ENCODE data around the gene ADAMTS14. TPM values are rescaled to one million over a fixed set of nuclear protein-coding genes. Genes with fewer than 3 reads are reported as not detected.
"Not testable (repeated sequence)": the region's sequence is repeated elsewhere in the genome, so short reads cannot be mapped to it uniquely, and the experiment has no call there.

Gene ADAMTS14
- total RNA-seq, 2 donors from 2014 or later, result 0.11 to 0.16 TPM

DNA sequence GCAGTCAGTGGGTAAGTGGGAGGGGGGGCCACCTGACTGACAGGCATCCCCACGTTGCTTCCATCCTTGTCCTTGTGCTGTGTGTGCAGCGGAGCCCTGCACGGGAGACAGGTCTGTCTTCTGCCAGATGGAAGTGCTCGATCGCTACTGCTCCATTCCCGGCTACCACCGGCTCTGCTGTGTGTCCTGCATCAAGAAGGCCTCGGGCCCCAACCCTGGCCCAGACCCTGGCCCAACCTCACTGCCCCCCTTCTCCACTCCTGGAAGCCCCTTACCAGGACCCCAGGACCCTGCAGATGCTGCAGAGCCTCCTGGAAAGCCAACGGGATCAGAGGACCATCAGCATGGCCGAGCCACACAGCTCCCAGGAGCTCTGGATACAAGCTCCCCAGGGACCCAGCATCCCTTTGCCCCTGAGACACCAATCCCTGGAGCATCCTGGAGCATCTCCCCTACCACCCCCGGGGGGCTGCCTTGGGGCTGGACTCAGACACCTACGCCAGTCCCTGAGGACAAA, 88.0 kb downstream of the ADAMTS14 start:
- ATAC-seq, result no peak
- no peaks in the 10 kb centered on the region for H3K9me3 Mint-ChIP-seq
- no peak overlapping the region for H3K27ac Mint-ChIP-seq
- DNase-seq (ENCODE audit: low spot score in 2 of 2), result no peak
- no peaks in the 10 kb centered on the region for H3K36me3 Mint-ChIP-seq

DNA sequence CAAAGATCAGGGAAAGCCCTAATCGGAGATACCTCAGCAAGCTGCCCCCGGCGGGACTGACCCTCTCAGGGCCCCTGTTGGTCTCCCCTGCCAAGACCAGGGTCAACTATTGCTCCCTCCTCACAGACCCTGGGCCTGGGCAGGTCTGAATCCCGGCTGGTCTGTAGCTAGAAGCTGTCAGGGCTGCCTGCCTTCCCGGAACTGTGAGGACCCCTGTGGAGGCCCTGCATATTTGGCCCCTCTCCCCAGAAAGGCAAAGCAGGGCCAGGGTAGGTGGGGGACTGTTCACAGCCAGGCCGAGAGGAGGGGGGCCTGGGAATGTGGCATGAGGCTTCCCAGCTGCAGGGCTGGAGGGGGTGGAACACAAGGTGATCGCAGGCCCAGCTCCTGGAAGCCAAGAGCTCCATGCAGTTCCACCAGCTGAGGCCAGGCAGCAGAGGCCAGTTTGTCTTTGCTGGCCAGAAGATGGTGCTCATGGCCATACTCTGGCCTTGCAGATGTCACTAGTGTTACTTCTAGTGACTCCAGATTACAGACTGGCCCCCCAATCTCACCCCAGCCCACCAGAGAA, 88.8 kb downstream of the ADAMTS14 start:
- no peaks in the 10 kb centered on the region for H3K36me3 Mint-ChIP-seq
- H3K27ac Mint-ChIP-seq, result no peak overlapping the region
- ATAC-seq (no peak), DNase-seq (ENCODE audit: low spot score in 2 of 2) (no peak)
- no peaks in the 10 kb centered on the region for H3K9me3 Mint-ChIP-seq

DNA sequence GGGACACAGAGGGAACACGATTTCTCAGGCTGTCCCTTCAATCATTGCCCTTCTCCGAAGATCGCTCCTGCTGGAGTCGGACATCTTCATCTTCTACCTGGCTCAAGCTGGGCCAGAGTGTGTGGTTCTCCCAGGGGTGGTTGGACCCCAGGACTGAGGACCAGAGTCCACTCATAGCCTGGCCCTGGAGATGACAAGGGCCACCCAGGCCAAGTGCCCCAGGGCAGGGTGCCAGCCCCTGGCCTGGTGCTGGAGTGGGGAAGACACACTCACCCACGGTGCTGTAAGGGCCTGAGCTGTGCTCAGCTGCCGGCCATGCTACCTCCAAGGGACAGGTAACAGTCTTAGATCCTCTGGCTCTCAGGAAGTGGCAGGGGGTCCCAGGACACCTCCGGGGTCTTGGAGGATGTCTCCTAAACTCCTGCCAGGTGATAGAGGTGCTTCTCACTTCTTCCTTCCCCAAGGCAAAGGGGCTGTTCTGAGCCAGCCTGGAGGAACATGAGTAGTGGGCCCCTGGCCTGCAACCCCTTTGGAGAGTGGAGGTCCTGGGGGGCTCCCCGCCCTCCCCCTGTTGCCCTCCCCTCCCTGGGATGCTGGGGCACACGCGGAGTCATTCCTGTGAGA, 89.5 kb downstream of the ADAMTS14 start:
- no peaks in the 10 kb centered on the region for H3K9me3 Mint-ChIP-seq
- ATAC-seq, result no peak

DNA sequence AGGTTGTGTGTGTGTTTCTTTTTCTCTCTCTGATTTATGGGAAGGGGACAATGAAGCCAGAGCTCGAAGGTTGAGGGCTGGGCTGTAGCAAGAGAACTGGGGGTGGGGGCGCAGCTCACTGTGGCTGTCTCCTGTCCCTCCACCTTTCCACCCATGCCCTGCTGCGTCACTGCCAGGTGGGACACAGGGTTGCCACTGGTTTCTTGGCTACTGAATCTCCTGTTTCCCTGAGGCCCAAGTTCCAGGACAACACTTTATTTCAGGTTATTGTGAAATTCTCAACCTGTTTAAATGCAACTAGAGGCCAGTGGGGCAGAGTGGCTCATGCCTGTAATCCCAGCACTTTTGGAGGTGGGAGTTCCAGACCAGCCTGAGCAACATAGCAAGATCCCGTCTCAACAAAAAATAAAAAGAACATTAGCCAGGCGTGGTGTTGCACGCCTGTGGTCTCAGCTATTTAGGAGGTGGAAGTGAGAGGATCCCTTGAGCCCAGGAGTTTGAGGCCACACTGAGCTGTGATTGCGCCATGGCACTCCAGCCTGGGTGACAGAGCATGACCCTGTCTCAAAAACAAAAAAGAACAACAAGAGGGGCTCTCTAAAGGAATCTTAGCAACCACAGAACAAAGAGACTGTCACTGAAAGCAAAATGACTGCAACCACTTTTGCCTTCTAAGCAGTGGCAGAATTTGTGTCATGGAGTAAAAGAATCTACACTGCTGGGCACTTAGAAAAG, 90.3 kb downstream of the ADAMTS14 start:
- H3K27ac Mint-ChIP-seq, result no peak overlapping the region
- no peaks in the 10 kb centered on the region for H3K36me3 Mint-ChIP-seq

More for the DNA sequence above, 89.5 kb downstream of the ADAMTS14 start:
- H3K27ac Mint-ChIP-seq, result no peak overlapping the region
- no peak for DNase-seq (ENCODE audit: low spot score in 2 of 2)
- H3K36me3 Mint-ChIP-seq, result no peaks in the 10 kb centered on the region

DNA sequence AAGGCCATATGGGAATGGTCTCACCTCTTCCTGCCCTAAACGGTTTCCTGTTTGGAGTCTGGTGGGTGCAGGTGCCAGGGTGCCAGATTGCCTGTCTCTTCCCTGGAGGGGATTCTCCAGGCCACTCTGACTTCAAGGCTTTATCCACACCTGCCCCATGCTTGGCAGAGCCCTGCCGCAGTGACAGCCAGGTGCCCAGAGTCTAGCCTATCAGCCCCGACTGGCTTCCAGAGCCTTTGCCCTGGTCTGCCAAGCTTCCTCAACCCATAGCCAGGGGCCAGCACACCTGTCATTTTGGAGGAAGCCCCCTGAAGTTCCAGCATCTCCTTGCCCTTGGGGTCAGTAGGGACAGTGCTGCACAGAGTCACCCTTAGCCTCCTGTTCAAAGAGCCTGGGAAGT, 91.3 kb downstream of the ADAMTS14 start:
- Mint-ChIP-seq H3K9me3 (no peaks in the 10 kb centered on the region), H3K36me3 (no peaks in the 10 kb centered on the region), H3K27ac (no peak overlapping the region)
- no peak for DNase-seq (ENCODE audit: low spot score in 2 of 2)
- no peak for ATAC-seq

More for the DNA sequence above, 90.3 kb downstream of the ADAMTS14 start:
- no peaks in the 10 kb centered on the region for H3K9me3 Mint-ChIP-seq
- ATAC-seq (no peak), DNase-seq (ENCODE audit: low spot score in 2 of 2) (no peak)

DNA sequence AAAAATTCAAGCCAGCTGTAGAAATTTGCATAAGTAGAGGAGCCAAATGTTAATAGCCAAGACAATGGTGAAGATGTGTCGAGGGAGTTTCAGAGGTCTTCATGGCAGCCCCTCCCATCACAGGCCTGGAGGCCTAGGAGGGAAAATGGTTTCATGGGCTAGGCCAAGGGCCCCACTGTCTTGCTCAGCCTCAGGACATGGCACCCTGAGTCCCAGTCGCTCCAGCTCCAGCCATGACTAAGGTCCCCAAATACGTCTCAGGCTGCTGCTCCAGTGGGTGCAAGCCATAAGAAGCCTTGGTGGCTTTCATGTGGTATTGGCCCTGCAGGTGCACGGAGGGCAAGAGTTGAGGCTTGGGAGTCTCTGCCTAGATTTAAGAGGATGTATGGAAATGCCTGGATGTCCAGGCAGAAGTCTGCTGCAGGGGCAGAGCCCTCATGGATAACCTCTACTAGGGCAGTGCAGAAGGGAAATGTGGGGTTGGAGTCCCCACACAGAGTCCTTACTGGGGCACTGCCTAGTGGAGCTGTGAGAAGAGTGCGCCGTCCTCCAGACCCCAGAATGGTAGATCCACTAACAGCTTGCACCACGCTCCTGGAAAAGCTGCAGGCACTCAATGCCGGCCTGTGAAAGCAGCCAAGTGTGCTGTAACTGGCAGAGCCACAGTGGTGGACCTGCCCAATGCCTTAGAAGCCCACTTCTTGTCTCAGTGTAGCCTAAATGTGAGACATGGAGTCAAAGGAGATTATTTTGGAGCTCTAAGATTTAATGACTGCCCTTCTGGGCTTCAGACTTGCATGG, 93.7 kb downstream of the ADAMTS14 start:
- Mint-ChIP-seq H3K27ac (no peak overlapping the region), H3K9me3 (no peaks in the 10 kb centered on the region), H3K36me3 (no peaks in the 10 kb centered on the region)
- DNase-seq (ENCODE audit: low spot score in 2 of 2) (no peak), ATAC-seq (no peak)

DNA sequence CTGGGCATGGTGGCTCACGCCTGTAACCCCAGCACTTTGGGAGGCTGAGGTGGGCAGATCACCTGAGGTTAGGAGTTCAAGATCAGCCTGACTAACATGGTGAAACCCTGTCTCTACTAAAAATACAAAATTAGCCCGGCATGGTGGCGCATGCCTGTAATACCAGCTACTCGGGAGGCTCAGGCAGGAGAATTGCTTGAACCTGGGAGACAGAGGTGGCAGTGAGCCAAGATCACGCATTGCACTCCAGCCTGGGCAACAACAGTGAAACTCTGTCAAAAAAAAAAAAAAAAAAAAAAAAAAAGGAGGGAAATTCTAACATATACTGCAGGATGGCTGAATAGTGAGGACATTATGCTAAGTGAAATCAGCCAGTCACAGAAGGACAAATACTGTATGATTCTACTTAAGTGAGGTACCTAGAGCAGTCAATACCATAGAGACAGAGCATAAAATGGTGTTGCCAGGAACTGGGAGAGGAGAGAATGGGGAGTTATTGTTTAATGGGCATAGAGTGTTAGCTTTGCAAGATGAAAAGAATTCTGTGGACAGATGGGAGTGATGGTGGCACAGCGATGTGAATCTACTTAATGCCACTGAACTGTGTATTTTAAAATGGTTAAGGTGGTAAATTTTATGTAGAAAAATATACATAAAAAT, 95.8 kb downstream of the ADAMTS14 start:
- H3K9me3 Mint-ChIP-seq; H3K36me3 Mint-ChIP-seq; DNase-seq (ENCODE audit: low spot score in 2 of 2); ATAC-seq; H3K27ac Mint-ChIP-seq: not testable (repeated sequence)

DNA sequence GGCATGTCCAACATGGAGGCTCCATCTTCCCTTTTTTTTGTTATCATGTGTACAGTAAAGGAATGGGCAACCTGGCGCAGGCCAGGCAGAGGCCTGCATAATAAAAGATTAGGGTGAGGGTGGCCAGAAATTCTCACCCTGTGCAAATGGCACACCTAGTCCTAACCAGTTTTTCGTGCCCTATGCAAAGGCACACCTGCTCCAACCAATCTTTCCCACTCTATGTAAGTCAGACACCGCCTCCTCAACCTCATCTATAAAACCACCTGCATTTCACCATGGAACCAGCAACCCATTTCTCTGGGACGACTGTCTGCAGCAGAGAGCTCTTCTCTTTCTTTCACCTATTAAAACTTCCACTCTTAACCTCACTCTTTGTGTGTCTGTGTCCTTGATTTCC, 96.8 kb downstream of the ADAMTS14 start:
- Mint-ChIP-seq H3K36me3 (no peaks in the 10 kb centered on the region), H3K27ac (no peak overlapping the region), H3K9me3 (no peaks in the 10 kb centered on the region)
- DNase-seq (ENCODE audit: low spot score in 2 of 2), result no peak
- no peak for ATAC-seq

DNA sequence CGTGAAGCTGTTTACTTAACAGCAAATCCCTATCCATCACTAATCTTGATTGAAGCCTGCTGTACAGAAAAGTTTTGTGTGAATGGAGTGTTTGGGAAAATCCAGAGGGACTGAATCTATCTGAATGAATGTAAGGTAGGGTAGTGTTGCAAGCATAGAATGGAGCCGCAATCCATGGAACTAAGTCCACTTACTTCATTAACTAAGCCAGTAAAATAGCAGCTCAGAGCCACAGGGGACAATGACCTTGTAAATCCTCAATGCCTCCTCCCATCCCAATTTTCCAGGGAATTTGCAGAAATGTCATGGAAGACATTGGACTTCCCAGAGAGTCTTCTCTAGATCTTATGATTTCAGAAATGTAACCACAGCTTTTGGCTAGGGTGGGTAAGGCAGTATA, 97.7 kb downstream of the ADAMTS14 start:
- DNase-seq (ENCODE audit: low spot score in 2 of 2), result no peak
- H3K36me3 Mint-ChIP-seq, result no peaks in the 10 kb centered on the region
- no peak overlapping the region for H3K27ac Mint-ChIP-seq
- ATAC-seq, result no peak
- no peaks in the 10 kb centered on the region for H3K9me3 Mint-ChIP-seq

DNA sequence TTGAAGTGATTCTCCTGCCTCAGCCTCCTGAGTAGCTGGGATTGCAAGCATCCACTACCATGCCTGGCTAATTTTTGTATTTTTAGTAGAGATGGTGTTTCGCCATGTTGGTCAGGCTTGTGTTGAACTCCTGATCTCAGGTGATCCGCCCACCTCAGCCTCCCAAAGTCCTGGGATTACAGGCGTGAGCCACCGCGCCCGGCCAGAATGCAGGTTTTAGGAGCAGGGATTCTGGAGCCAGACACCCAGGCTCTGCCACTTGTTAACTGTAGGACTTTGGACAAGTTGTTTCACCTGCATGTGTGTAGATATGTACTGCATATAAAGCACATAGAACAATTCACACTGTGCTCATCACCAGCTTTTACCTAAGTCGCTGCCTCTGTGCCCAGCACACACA, 98.2 kb downstream of the ADAMTS14 start:
- ATAC-seq; H3K27ac Mint-ChIP-seq; DNase-seq (ENCODE audit: low spot score in 2 of 2); H3K36me3 Mint-ChIP-seq; H3K9me3 Mint-ChIP-seq: not testable (repeated sequence)

DNA sequence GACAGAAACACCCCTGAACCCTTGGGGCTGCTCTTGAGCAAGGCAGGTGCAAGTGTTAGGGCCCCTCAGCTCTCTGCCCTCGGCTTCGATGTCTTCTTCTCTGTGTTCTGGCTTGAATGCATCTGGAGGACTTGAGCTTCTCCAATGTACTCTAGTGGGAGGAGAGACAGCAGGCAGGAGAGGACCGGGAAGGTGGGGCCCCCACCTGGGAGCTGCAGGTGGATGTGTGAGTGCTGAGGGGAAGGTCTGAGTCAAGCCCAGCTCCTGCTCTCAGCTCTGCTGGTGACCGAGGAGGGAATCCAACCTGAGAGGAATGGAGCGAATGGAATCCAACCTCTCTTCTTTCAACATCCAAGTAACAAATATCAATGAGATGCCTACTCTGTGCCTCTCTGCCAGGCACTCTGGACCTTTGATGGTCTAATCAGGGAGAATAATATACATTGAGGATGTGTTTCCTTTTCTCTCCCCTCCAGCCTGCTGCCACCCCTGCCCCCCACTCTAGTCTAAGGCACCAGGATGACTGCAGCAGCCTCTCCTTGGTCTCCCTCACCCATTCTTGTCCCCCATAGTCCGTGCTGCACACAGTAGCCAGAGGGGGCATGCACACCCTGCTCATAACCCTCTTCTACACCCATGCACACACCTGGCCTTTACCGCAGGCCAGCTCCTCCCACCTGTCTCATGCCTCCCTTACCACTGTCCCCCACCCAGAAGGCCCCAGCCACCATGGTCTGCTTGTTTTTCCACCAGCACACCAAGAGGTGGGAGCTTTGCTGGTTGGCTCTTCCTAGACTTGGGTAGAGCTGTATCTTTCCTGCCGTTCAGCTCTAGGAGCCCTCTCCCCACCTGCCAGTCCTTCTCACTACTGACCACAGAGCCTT, 99.2 kb downstream of the ADAMTS14 start:
- no peaks in the 10 kb centered on the region for H3K36me3 Mint-ChIP-seq
- DNase-seq (ENCODE audit: low spot score in 2 of 2), result no peak
- no peaks in the 10 kb centered on the region for H3K9me3 Mint-ChIP-seq
- ATAC-seq, result no peak
- no peak overlapping the region for H3K27ac Mint-ChIP-seq

DNA sequence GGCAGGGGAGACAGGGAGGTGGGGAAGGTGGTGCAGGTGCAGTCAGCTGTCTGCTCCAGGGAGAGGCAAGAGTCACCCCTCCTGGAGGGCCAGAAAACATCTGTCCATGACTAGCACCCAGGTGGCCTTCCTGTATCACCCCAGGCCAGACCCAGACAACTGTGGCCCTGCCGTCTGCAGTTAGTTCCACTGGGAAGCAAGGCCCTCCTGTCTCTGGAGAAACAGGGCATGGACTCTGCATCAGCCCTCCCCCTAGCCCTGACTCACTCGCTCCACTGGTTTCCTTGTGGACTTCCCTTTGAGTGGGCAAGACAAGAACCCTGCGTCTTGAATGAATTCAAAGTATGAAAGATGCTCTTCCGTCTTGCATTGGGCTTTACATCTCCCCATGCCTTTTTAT, 100.3 kb downstream of the ADAMTS14 start:
- DNase-seq (ENCODE audit: low spot score in 2 of 2) (no peak), ATAC-seq (no peak)
- H3K27ac Mint-ChIP-seq, result no peak overlapping the region
- H3K9me3 Mint-ChIP-seq, result no peaks in the 10 kb centered on the region
- H3K36me3 Mint-ChIP-seq, result no peaks in the 10 kb centered on the region

DNA sequence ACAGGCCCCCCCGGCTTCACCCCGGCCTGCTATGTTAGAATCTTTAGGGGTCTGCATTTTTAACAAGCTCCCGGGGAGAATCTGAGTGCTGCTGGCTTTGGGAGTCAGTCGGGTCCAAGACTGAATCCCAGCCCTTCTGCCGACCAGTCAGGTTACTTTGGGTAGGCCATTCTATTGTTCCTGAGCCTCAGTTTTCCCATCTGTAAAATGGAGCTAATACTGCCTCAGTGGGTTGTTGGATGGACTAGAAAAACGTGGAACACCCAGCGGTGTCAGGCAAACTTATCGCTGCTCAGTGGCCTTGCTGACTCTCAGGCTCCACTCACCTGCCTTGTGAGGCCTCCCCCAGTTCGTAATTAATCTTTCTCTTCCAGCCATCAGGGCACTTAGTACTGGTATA, 101.2 kb downstream of the ADAMTS14 start:
- H3K36me3 Mint-ChIP-seq, result no peaks in the 10 kb centered on the region
- H3K9me3 Mint-ChIP-seq, result no peaks in the 10 kb centered on the region
- DNase-seq (ENCODE audit: low spot score in 2 of 2) (no peak), ATAC-seq (no peak)
- H3K27ac Mint-ChIP-seq, result no peak overlapping the region

DNA sequence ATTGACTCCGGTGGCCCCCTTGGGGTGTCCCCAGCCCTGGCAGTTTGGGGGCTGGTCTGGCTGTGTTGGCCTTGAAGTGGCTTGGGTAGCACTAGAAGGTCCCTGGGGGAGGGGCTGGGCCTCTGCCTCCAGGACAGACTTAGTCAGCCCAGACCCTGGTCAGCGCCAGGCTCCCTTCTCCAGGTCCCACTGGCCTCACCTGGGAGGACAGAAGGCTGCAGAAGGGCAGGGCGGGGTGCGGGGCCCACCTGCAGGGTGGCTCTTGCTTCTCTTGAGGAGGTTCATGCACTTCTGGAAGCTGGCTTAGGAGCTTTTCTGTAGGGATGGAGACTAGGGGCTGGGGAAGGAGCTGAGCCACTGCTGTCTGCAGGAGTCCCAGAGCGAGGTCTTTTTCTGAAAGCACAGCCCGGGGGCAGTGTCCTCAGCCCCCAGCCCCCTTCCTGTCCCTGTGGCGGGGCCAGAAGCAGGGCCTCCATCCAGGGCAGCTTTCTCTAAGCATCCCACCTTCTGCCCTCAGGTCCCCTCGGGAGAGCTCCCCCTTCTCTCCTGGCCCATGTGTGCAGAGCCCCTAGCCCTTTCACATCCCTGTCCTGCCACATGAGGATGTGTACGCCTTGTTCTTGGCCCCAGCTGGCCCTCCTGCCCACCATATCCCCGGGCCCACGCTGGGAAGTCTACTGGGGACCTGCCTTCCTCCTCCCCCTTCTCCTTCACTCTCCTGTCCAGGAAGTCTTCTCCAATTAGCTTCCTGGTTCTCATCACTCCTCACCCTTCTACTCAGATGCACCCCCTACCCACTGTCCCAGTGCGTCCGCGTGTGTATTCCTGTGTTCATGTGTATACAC, 101.9 kb downstream of the ADAMTS14 start:
- ATAC-seq, result no peak
- no peak overlapping the region for H3K27ac Mint-ChIP-seq
- no peaks in the 10 kb centered on the region for H3K36me3 Mint-ChIP-seq
- no peaks in the 10 kb centered on the region for H3K9me3 Mint-ChIP-seq
- DNase-seq (ENCODE audit: low spot score in 2 of 2), result no peak

All from activated naive CD4-positive, alpha-beta T cell treated with anti-CD3 and anti-CD28 coated beads, Interleukin-2, amount 50 U/mL, for 72 hours (primary cell).